HS-27A (cell line): Measurements from ENCODE around the gene PIK3CG.
"Not testable (repeated sequence)": the region's sequence is repeated elsewhere in the genome, so short reads cannot be mapped to it uniquely, and the experiment has no call there.

Experiments
- DNase-seq: peaks from one replicate; pipeline ENCODE4 v3.0.0-alpha.2; 2012; ENCODE audit warnings: low read depth, missing footprints

PIK3CG gene

DNA sequence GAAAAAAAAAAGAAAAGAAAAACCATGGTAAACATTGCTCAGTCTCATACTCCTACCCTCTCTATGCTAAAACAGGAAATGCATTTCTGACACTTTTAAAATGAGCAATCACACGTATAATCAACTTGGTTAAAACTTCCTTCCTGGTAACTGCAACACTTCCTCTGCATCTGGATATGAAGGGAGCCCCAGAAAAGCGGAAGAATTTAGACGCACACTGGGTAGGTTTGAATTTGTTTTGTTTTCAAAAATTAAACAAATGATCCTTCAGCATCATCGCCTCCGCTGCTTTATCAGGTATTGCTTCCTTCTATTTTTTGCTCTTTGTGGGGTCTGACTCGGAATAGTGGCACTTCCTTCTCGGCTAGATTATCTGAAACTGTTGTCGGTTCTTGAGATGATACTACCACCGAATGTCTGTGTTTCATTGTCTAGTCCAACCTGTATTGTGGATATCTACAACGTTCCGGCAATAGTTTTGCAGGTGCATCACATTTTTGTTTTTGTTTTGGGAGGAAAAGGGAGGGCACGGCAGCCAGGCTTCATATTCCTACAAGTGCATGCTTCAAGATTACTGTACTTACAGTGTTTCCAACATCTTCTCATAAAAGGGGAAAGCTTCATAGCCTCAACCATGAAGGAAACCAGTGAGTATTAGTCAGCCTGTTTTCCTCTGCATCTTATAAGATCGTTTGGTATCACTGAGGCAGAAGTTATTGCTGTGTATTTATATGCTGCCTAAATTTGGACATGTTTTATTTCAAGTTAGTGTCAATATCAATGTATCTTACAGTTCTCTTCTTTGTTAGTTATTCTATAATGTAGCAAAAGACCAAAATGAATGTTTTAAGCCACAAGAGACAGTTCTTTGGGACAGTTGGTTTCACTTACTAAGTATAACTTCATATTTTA lies at the start of gene PIK3CG:
PIK3CG (plus strand) TSS at position 153 of the 912 bp plus-strand sequence. CDS start 2,280 bp downstream, outside the sequence.
- DNase-seq = no peak

DNA sequence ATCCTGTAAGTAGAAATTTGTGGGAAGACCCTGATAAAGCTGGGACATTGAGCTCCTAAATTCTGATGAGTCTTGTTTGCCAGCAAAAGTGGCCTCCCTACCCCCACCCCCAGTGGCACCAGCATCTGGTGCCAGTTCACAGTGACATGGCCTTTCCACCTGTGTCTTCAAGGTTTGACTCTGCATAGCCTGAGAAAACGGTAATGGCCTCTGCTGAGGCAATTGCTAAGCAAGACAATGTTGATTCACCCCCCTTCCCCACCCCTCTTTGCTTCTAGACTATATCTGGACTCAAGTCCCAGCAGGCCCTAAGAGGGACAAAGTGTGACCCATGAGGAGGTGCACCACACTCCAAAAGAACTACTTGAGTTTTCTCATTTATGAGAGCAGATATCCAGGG lies 48.0 kb upstream of the PIK3CG start:
- no peak for DNase-seq

GRCh38 chr7:106818736-106819135 lies 46.3 kb upstream of the PIK3CG start:
- no peak for DNase-seq

DNA sequence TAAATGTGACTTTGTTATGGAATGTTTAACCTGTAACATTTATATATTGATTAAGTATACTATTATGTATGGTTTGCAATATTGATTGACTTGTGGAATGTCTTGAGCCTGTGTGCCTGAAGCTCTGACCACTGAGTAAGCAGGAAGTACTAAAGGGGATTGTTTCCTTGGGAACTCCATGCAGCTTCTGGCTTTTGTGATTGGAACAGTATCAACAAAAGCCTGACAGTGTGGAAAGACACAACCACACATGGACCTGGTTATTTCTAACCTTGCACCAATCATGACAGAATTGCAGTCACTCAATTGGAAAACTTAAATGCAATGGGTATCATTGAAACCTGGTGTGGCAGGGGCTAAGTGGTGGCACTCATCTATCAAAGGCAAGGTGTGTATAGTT lies 45.5 kb upstream of the PIK3CG start:
- no peak for DNase-seq

- DNase-seq = no peak
Measured at GRCh38 chr7:106820321-106821217, 44.5 kb upstream of the PIK3CG start.

DNA sequence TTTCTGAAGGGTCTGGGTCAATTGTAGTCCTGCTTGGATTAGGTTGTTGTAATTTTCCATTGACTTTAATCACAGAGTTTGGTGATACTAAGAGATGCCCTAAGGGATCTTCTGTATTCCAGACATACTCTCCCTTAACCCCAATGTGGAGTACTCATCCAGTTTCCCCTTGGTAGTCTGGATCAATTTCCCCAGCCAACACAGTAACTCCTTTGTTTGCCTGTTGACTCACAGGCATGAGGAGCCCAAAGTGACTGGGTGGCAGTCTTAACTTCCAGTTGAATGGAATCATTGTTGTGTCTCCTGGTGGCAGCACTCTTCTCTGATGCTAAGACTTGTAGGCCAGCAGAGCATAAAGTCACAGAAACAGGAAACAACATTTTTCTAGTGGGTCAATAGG lies 41.5 kb upstream of the PIK3CG start:
- DNase-seq = no peak

- DNase-seq = no peak
Measured at GRCh38 chr7:106824458-106824857, 40.6 kb upstream of the PIK3CG start.

DNA sequence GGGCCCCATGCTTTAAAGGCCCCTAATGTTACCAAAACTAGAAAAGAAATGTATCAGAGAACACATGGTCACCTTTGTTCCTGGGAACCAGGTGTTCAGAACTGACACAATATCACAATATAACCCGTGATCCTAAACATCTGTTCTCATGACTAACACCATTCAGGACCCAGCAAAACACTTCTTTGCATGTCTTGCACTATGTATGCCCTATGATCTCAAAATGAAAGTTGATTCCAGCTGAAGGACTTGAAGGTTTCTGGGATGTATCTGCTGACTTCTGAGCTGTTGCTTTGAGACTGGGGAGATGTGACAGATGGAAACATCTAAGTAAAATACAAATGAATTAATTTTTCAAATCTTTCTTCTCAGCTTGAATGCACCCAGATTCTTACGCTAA lies 37.5 kb upstream of the PIK3CG start:
- no peak for DNase-seq

- DNase-seq = no peak
Measured at GRCh38 chr7:106829496-106829895, 35.6 kb upstream of the PIK3CG start.

- not testable (repeated sequence) for DNase-seq
Measured at GRCh38 chr7:106830896-106831295, 34.2 kb upstream of the PIK3CG start.

GRCh38 chr7:106836816-106837215 lies 28.3 kb upstream of the PIK3CG start:
- no peak for DNase-seq

GRCh38 chr7:106839511-106839910 lies 25.6 kb upstream of the PIK3CG start:
- no peak for DNase-seq

DNA sequence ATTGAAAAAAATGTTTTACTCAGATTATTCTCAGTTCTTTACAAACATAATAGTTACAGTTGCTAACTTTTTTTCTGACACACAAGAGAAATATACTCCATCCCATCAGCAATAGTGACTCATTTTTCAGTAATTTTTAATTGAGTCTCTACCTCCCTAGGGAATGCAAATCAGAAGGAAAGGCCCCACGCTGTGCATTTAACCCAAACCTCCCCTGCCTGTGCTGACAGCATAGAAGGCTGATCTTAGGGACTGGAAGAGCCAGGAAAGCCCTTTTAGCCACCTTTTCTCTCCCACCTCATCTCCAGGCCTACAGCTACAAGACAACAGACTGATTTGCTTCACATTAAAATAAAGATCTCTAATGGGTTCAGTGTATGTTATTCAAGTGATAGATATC lies 24.7 kb upstream of the PIK3CG start:
- DNase-seq = peak; percentile 20

- DNase-seq = no peak
Measured at GRCh38 chr7:106841896-106842390, 23.1 kb upstream of the PIK3CG start.

GRCh38 chr7:106844279-106844997 lies 20.6 kb upstream of the PIK3CG start:
- no peak for DNase-seq

GRCh38 chr7:106848049-106848448 lies 17.0 kb upstream of the PIK3CG start:
- no peak for DNase-seq

DNA sequence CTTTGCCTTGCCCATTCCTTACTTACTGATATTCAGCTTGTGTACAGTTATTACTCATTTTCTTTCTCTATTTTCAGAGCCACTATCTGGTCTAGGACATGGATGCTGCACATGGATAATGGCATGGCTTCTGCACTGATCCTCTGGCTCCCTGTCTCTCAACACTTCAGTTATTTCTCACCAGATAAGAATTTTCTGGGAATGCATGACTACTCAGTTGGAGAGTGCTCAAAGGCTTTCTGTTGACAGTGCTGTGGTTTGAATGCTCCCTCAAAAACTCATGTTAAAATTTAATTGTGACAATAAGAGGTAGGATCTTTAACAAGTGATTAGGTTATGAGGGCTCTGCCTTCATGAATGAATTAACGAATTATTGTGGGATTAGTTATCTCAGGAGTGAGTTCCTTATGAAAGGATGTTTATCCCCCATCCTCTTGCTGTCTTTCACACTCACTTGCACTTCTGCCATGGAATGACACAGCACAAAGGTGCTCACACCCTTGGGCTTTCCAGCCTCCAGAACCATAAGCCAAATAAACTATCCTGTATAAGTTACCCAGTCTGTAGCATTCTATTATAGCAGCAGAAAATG lies 16.1 kb upstream of the PIK3CG start:
- peak; percentile 49 for DNase-seq

DNA sequence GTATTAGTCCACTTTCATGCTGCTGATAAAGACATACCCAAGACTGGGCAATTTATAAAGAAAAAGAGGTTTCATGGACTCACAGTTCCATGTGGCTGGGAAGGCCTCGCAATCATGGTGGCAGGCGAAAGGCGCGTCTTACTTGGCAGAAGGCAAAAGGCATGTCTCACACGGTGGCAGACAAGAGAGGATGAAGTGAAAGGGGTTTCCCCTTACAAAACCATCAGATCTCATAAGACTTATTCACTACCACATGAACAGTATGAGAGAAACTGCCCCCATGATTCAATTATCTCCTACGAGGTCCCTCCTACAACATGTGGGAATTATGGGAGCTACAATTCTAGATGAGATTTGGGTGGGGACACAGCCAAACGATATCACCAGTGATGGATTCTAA lies 13.4 kb upstream of the PIK3CG start:
- DNase-seq = not testable (repeated sequence)

DNA sequence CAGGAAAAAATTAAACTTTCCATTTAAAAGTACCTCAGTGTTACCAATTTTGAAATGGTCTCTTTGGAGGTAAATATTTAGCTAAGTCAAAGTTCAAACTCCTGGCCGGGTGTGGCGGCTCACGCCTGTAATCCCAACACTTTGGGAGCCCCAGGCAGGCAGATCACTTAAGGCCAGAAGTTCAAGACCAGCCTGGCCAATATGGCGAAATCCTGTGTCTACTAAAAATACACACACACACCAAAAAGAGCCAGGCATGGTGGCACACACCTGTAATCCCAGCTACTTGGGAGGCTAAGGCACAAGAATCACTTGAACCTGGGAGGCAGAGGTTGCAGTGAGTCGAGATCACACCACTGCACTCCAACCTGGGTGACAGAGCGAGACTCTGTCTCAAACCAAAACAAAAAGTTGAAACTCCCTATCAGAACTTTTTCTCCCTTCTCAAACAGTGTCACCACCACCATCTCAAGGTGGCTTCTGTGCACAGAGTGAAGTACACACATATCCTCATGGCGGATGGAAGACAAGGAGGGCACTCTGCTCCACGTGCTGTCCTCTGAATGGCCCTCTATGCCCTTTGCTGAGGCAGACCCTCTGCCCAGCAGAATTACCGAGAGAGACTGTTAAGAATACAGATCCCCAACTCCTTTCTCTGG lies 11.7 kb upstream of the PIK3CG start:
- no peak for DNase-seq

- no peak for DNase-seq
Measured at GRCh38 chr7:106855540-106856132, 9.4 kb upstream of the PIK3CG start.
